ENCODE measurements around the gene CRAT. TPM values are rescaled to one million over a fixed set of nuclear protein-coding genes. Genes with fewer than 3 reads are reported as not detected.

The CRAT gene
- total and polyA plus RNA-seq, 2 experiments from 2014 or later, result 4.6 to 9.9 TPM

- no peak for TF ChIP-seq ZNF462 (CRISPR knock-in tag; IDR thresholded peaks at IDR 0.05)
- no peak for TF ChIP-seq CREB1 (CRISPR knock-in tag; IDR thresholded peaks at IDR 0.05; ENCODE audit: low read depth)
Observed at GRCh38 chr9:129140397-129141065, 29.9 kb upstream of the CRAT start (continued).

- Histone ChIP-seq H3K9me2 (ENCODE audit: insufficient read depth) (no peaks in the 10 kb centered on the region), H3K4me2 (peak overlapping the region; percentile 86), H3K79me2 (replicated peaks; ENCODE audit: insufficient read depth) (peaks cover 8% of the 10 kb centered on the region), H3F3A (replicated peaks; ENCODE audit: low read depth) (peaks cover 6% of the 10 kb centered on the region), H3K4me3 (peak overlapping the region; percentile 57), H3K4me1 (ENCODE audit: insufficient read depth) (peaks cover 41% of the 10 kb centered on the region), H3K27ac (ENCODE audit: low read depth) (peak overlapping the region; percentile 100), H2AFZ (no peak overlapping the region), H3K36me3 (ENCODE audit: insufficient read depth) (peaks cover 10% of the 10 kb centered on the region), H3K27me3 (ENCODE audit: insufficient read depth) (no peaks in the 10 kb centered on the region), H4K20me1 (replicated peaks; ENCODE audit: insufficient read depth) (no peaks in the 10 kb centered on the region)
- DNase-seq (ENCODE audit: low spot score) (peak; percentile 98), ATAC-seq (peak; percentile 67)
- Mint-ChIP-seq H3K27ac (peak overlapping the region; percentile 98), H3K9me3 (no peaks in the 10 kb centered on the region), H3K4me3 (peak overlapping the region; percentile 73), H3K27me3 (ENCODE audit: insufficient read depth, low read depth, poor library complexity) (peaks cover 39% of the 10 kb centered on the region), H3K4me1 (peaks cover 59% of the 10 kb centered on the region), H3K36me3 (ENCODE audit: low read depth) (peaks cover 45% of the 10 kb centered on the region)
- TF ChIP-seq ZNF114 (CRISPR knock-in tag; IDR thresholded peaks at IDR 0.05) (no peak), CREB1 (CRISPR knock-in tag; IDR thresholded peaks at IDR 0.05; ENCODE audit: low read depth) (peak; percentile 65; the same call in 1 of the 2 replicates), ZNF331 (CRISPR knock-in tag; IDR thresholded peaks at IDR 0.05; ENCODE audit: low read depth) (peak; percentile 89), ZNF462 (CRISPR knock-in tag; IDR thresholded peaks at IDR 0.05) (no peak), NANOG (IDR thresholded peaks at IDR 0.05; ENCODE audit: borderline replicate concordance) (peak; percentile 41; the same call in 1 of the 2 replicates), POLR2AphosphoS5 (IDR thresholded peaks at IDR 0.05; ENCODE audit: low read depth) (peak; percentile 72)
Observed at GRCh38 chr9:129139993-129140396, 29.4 kb upstream of the CRAT start.

Measured in GM23338 (cell line).